IPS DF 6.9 (cell line): ENCODE measurements around the gene SLC17A9.

Experiments
- DNase-seq: peaks from one replicate; pipeline ENCODE4 v3.0.0-alpha.2; 2013; ENCODE audit warnings: low read depth, low spot score
- H3K27ac ChIP-seq: one replicate; pipeline ENCODE4 v1.5.1; 2013; ENCODE audit warnings: low read length, control low read depth
- H3K27me3 ChIP-seq: 2 replicates; pipeline ENCODE4 v1.6.1; 2013; ENCODE audit warnings: mild to moderate bottlenecking, low read length; ENCODE audit not compliant: control insufficient read depth, insufficient read depth
- H3K36me3 ChIP-seq: 2 replicates; pipeline ENCODE4 v1.6.1; 2013; ENCODE audit warnings: low read length; ENCODE audit not compliant: control insufficient read depth, insufficient read depth
- H3K4me1 ChIP-seq: 2 replicates; pipeline ENCODE4 v1.6.1; 2013; ENCODE audit warnings: low read length; ENCODE audit not compliant: control insufficient read depth, insufficient read depth
- H3K4me3 ChIP-seq: 2 replicates; pipeline ENCODE4 v1.5.1; 2013; ENCODE audit warnings: mild to moderate bottlenecking, low read length
- H3K9me3 ChIP-seq: 2 replicates; pipeline ENCODE4 v1.6.1; 2013; ENCODE audit warnings: low read length, inconsistent platforms; ENCODE audit not compliant: control insufficient read depth, insufficient read depth
- WGBS: extraction: QIAGEN DNeasy Blood & Tissue Kit; methylation state at CpG from one replicate; pipeline ENCODE4 v1.1.7; 2013; ENCODE audit warnings: mixed read lengths, missing lambda C conversion rate; ENCODE audit not compliant: insufficient read length, insufficient coverage; 5-methylcytosine and 5-hydroxymethylcytosine counted together

SLC17A9 gene

DNA sequence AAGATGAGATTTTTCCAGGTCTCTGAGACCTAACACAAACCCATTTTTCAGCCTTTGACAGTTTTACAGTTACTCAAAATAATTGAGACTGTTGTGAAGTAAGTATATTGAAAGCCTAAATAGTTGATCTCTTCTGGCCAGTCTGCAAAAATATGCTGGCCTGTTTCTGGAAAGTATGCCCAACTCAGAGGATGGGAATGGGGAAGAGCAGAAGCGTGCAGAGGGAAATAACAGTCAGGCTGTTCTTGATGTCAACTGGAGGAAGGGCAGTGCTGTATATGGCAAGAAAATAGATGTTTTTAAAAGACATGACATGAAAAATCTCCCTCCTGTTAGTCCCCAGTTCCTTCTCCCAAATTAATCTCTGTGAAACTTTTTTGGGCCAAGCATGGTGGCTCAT, 10.7 kb upstream of the SLC17A9 start:
- Histone ChIP-seq H3K27ac (no peak overlapping the region), H3K4me1 (peaks cover 1% of the 10 kb centered on the region; the same call in 1 of the 2 replicates), H3K27me3 (no peaks in the 10 kb centered on the region), H3K4me3 (no peak overlapping the region), H3K36me3 (peaks cover 23% of the 10 kb centered on the region), H3K9me3 (no peaks in the 10 kb centered on the region)
- no peak for DNase-seq
- WGBS = no CpG with 5 or more reads among the region's 1 CpG

GRCh38 chr20:62942456-62942855, 10.1 kb upstream of the SLC17A9 start:
- H3K4me3 ChIP-seq = no peak overlapping the region
- H3K4me1 ChIP-seq = peaks cover 1% of the 10 kb centered on the region; the same call in 1 of the 2 replicates
- no peak for DNase-seq
- H3K9me3 ChIP-seq = no peaks in the 10 kb centered on the region
- no peaks in the 10 kb centered on the region for H3K27me3 ChIP-seq
- no CpG with 5 or more reads among the region's 2 CpGs for WGBS
- H3K27ac ChIP-seq = no peak overlapping the region
- peaks cover 23% of the 10 kb centered on the region for H3K36me3 ChIP-seq

DNA sequence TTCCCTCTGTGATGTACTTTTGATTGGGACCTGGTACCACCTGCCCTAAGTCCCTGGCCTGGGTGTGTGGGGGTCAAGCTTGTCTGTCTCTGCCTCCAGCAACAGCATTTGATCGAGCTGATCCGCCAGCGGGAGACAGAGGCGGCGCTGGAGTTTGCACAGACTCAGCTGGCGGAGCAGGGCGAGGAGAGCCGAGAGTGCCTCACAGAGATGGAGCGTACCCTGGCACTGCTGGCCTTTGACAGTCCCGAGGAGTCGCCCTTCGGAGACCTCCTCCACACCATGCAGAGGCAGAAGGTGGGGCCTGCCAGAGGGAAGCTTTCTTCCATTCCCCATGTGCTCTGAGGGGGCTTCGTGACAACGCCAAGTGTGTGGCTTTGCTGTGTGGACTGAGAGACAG, 9.1 kb upstream of the SLC17A9 start:
- no peak for DNase-seq
- H3K4me3 ChIP-seq = no peak overlapping the region
- no peak overlapping the region for H3K27ac ChIP-seq
- no peaks in the 10 kb centered on the region for H3K9me3 ChIP-seq
- WGBS = no CpG with 5 or more reads among the region's 14 CpGs
- H3K4me1 ChIP-seq = peaks cover 1% of the 10 kb centered on the region; the same call in 1 of the 2 replicates
- no peaks in the 10 kb centered on the region for H3K27me3 ChIP-seq
- H3K36me3 ChIP-seq = peaks cover 23% of the 10 kb centered on the region

DNA sequence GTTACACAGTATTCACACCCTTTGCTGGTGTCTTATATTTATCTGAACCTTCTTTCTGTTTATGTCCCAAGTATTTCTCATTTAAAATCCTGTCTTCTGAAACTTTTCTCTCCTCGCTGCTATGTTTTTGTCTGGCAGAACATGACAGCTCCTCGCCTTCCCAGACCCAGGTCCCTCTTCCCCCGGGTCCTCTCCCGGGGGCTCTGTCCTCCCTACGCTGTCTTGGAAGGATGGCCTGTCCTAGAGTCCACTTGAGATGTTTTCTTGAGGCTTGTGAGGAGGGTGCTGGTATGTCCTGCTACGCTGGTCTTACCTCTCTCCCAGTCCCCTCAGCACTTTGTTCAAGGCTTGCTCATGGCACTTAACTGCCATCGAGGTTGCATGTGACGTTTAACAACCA, 8.3 kb upstream of the SLC17A9 start:
- Histone ChIP-seq H3K36me3 (peaks cover 23% of the 10 kb centered on the region), H3K9me3 (no peaks in the 10 kb centered on the region), H3K27me3 (no peaks in the 10 kb centered on the region), H3K4me3 (no peak overlapping the region), H3K27ac (no peak overlapping the region), H3K4me1 (peaks cover 1% of the 10 kb centered on the region; the same call in 1 of the 2 replicates)
- DNase-seq = no peak
- no CpG with 5 or more reads among the region's 8 CpGs for WGBS

GRCh38 chr20:62944746-62945145, 7.8 kb upstream of the SLC17A9 start:
- Histone ChIP-seq H3K4me3 (no peak overlapping the region), H3K36me3 (peaks cover 23% of the 10 kb centered on the region), H3K9me3 (no peaks in the 10 kb centered on the region), H3K4me1 (peaks cover under 1% of the 10 kb centered on the region; the same call in 1 of the 2 replicates), H3K27ac (no peak overlapping the region), H3K27me3 (no peaks in the 10 kb centered on the region)
- no peak for DNase-seq
- WGBS = no CpG with 5 or more reads among the region's 10 CpGs

GRCh38 chr20:62945771-62946339, 6.7 kb upstream of the SLC17A9 start:
- DNase-seq = no peak
- Histone ChIP-seq H3K9me3 (no peaks in the 10 kb centered on the region), H3K4me3 (no peak overlapping the region), H3K27me3 (no peaks in the 10 kb centered on the region), H3K4me1 (no peaks in the 10 kb centered on the region; the same call in 1 of the 2 replicates), H3K36me3 (peaks cover 28% of the 10 kb centered on the region), H3K27ac (no peak overlapping the region)
- no CpG with 5 or more reads among the region's 25 CpGs for WGBS

- no peak for DNase-seq
- no peaks in the 10 kb centered on the region for H3K9me3 ChIP-seq
Observed at GRCh38 chr20:62946918-62947317, 5.6 kb upstream of the SLC17A9 start.

DNA sequence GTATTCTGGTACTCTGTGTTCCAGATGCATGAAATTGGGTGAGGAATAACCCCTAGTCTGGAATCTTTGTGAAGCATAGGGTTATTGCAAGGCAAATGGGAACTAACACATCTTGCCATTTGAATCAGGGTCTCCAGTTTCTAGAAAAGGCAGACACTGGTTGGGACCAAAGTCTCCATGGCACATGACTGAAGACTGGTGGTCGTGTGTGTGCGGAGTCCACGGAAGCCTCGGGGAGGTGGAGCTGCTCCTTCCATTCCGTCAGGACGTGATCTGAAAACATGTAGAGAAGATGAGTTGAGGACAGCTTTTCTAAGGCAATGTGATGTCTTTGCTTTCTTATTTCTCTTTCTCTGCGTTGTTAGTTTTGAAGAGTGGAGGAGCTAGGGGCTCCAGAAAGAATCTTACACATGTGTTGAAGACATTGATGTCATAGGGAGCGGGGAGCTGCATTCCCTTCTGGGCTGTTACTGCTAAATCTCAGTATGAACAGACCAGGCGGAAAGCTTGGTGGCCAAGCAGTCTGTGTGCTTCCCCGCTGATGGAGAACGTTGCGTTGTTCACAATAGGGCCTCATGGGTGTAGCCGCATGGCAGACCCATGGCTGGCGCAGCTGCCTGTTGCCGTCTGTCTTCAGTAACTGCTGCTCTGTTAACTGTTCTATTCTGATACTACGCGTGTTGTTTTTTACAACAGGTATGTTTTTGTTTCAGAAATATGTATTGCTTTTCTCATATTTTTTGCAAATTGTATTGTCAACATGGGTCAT, 4.8 kb upstream of the SLC17A9 start:
- DNase-seq = no peak
- Histone ChIP-seq H3K36me3 (peaks cover 28% of the 10 kb centered on the region), H3K27me3 (no peaks in the 10 kb centered on the region), H3K4me1 (no peaks in the 10 kb centered on the region; the same call in 1 of the 2 replicates), H3K4me3 (no peak overlapping the region), H3K27ac (no peak overlapping the region), H3K9me3 (no peaks in the 10 kb centered on the region)
- WGBS = no CpG with 5 or more reads among the region's 17 CpGs

More at GRCh38 chr20:62946918-62947317, 5.6 kb upstream of the SLC17A9 start:
- no peaks in the 10 kb centered on the region; the same call in 1 of the 2 replicates for H3K4me1 ChIP-seq
- no peaks in the 10 kb centered on the region for H3K27me3 ChIP-seq
- peaks cover 28% of the 10 kb centered on the region for H3K36me3 ChIP-seq
- no CpG with 5 or more reads among the region's 10 CpGs for WGBS
- H3K4me3 ChIP-seq = no peak overlapping the region
- no peak overlapping the region for H3K27ac ChIP-seq

DNA sequence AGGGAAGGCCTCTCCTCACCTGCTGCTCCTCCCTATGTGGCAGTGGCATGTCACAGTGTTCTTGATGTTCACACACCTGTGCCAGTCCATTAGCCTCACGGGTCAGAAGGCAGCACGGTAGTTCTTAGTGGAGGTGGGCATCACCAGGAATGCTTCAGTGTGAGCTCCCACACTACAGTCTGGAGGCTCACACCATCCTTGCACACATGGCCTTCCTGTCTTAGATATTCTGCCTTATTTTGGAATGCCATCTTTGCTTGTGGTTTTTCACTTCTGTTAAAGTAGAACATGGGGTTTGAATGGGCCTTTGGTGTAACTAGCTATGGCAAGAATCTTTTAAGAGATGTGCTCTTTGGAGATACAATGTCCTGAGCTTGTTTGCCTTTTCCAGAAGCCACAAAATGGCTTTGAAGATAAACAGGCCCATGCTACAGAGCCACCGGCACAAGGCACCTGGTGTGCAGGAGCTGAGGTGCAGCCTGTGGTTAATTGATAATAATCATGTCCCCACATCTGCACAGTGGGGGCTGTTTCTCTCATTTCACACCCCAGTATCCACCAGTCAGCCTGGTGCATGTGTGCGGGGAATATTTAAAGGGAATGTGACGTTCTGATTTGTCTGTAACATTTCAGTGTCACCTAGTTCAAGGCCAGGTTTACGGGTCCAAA, 3.2 kb upstream of the SLC17A9 start:
- Histone ChIP-seq H3K4me3 (no peak overlapping the region), H3K27ac (no peak overlapping the region), H3K9me3 (no peaks in the 10 kb centered on the region), H3K4me1 (peaks cover 7% of the 10 kb centered on the region), H3K36me3 (peaks cover 22% of the 10 kb centered on the region), H3K27me3 (no peaks in the 10 kb centered on the region)
- DNase-seq = no peak
- no CpG with 5 or more reads among the region's 6 CpGs for WGBS

DNA sequence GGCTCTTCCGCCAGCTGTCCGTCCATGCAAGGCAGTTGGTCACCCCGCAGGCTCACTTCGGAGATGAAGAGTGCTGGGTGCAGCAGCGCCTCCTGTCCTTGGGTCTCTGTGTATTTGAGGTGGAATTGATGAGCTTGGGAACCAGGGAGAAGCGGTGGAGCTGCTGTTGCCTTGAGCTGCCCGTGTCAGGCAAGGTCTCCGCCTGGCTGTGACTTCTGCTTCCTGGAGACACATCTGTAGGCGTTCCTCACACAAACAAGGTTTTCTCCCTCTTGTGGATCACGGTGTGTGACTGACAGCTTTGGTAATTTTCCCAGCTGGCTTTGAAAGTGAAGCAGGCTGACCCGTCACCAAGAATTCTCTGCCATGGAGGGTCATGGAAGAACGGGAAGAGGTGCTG, 2.5 kb upstream of the SLC17A9 start:
- H3K4me3 ChIP-seq = no peak overlapping the region
- no peak overlapping the region for H3K27ac ChIP-seq
- H3K4me1 ChIP-seq = peaks cover 11% of the 10 kb centered on the region
- no CpG with 5 or more reads among the region's 12 CpGs for WGBS
- no peak for DNase-seq
- no peaks in the 10 kb centered on the region for H3K27me3 ChIP-seq
- peaks cover 16% of the 10 kb centered on the region for H3K36me3 ChIP-seq
- H3K9me3 ChIP-seq = no peaks in the 10 kb centered on the region
